ENCODE measurements around the gene CAP2.

- TF ChIP-seq SUZ12 (IDR thresholded peaks at IDR 0.05; ENCODE audit: extremely low read depth, insufficient read depth, insufficient read length) (no peak), YY1 (IDR thresholded peaks at IDR 0.05; ENCODE audit: insufficient read depth, insufficient read length) (no peak), ZNF274 (IDR thresholded peaks at IDR 0.05; ENCODE audit: low read depth, low read length) (no peak)
These were observed 100.8 kb downstream of the CAP2 start for GRCh38 chr6:17494177-17494576.
